WI38 (cell line): ENCODE measurements around the gene CAMK1D.

Experiments
- H3K4me3 ChIP-seq: 2 replicates; pipeline ENCODE4 v1.5.1; 2011; ENCODE audit warnings: low read depth, mild to moderate bottlenecking, control low read depth, low read length
- TF ChIP-seq, protein P1 (sequence below): IDR thresholded peaks from 2 replicates; pipeline ENCODE4 v1.5.1; 2012; ENCODE audit warnings: low read depth, mild to moderate bottlenecking, control low read depth, low read length

The CAMK1D gene

DNA sequence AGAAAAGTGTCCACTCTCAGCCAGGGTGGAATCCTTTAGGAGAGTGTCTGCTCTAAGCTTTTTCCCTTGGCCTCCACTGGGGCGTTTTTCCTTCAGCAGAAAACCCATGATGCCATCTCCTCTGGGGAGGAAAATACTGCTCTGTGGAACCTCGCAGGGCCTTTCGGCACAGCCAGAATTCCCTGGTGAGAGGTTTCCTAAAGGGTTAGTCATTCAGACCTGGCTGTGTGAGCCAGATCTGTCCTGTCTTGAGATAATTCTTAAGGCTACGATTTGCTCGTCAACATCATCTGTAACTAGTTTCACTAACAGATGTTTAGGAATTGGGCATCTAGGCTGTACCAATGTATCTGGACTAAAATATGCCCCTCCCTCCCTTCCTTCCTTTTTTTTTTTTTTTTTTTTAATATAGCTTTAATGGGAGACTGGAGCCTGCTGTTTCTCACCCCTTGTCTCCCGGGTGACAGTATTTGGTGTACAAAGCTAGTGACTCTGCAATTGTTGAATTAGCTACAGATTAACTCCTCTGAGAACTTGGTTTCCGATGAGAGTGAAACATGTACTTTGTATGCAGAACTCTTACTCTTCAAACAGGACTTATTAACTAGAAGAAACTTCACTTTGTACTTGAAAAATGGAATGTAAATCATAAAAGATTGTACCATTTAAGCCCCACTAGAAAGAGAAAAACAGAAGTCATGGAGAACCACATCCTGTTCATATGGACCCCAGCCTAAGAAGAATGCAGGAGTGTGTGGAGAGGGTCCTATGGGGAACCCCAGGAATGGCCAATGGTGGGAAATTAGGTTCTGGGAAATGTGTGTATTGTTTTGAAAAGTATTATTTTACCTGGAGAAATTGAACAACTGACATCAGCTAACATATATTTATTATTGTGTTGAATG lies 230.9 kb downstream of the CAMK1D start:
- TF ChIP-seq, protein P1, sequence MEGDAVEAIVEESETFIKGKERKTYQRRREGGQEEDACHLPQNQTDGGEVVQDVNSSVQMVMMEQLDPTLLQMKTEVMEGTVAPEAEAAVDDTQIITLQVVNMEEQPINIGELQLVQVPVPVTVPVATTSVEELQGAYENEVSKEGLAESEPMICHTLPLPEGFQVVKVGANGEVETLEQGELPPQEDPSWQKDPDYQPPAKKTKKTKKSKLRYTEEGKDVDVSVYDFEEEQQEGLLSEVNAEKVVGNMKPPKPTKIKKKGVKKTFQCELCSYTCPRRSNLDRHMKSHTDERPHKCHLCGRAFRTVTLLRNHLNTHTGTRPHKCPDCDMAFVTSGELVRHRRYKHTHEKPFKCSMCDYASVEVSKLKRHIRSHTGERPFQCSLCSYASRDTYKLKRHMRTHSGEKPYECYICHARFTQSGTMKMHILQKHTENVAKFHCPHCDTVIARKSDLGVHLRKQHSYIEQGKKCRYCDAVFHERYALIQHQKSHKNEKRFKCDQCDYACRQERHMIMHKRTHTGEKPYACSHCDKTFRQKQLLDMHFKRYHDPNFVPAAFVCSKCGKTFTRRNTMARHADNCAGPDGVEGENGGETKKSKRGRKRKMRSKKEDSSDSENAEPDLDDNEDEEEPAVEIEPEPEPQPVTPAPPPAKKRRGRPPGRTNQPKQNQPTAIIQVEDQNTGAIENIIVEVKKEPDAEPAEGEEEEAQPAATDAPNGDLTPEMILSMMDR, result no peak

DNA sequence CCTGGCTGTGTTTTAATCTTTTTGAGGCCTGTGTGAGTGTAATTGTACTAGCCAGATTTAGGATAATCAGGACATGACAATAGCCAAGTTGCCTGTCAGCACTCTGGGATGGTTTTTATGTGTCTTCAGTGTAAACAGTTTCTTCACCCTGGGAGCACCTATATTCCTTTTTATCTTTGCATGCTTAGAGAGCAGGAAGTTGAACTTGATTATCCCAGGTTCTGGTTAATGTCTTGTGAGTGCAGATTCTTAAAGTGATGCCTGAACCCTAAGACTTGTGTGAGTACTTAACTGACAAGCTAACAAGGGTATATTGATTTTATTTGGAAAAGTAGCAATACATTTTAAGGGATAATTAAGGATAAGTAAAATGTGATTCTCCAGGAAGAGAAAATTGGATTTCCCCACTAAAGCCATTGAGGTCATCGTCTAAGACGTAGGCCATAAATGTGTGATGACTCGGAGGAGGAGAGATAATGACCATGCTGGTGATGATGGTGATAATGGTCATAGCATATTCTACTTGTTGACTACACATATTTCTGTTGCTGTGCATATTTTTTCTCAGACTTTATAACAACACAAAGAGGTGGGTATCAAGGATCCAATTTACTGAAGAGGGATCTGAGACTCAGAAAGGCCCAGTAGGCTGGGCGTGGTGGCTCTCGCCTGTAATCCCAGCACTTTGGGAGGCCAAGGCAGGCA lies 234.7 kb downstream of the CAMK1D start:
- H3K4me3 ChIP-seq, result no peak overlapping the region
- TF ChIP-seq, protein P1, result no peak

More for the DNA sequence above, 230.9 kb downstream of the CAMK1D start:
- no peak overlapping the region for H3K4me3 ChIP-seq

DNA sequence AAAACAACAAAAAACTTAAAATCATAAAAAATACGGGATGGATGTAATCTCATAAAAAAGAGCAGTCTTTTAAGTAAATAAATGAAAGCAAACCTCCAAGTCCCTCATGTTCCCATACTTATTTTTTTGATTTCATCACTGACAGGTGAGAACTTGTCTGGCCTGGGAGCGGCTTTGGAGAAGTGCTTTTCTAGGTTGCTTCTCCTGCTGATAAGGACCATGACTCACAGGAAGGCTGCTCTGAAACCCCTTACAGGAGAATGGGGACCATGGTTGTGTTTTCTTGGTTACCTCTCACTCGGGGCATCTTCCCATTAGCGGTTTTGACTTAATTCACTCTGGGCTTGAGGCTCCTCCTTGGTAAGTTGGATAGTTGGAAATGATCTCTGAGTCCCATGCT lies 237.4 kb downstream of the CAMK1D start:
- H3K4me3 ChIP-seq, result no peak overlapping the region
- TF ChIP-seq, protein P1, result no peak

DNA sequence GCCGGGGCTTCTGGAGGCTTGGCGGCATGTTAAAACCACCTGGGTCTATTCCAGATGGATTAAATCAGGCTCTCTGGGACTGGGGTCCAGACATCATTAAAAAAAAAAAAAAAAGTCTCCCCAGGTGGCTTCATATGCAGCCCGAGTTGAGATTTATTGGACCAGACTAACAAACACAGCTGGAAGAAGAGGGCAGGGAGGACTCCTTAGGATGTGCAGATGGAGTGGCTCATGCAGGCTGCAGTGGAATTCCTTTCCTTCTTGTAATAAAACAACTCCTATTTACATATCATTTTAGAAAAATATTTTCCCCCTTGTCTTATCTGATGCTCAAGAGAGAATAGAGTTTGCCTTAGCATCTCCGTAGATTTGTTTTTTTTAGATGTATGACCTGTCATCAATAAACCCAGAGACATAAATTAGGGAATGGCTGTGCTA lies 238.1 kb downstream of the CAMK1D start:
- H3K4me3 ChIP-seq, result no peak overlapping the region
- TF ChIP-seq, protein P1, result no peak

DNA sequence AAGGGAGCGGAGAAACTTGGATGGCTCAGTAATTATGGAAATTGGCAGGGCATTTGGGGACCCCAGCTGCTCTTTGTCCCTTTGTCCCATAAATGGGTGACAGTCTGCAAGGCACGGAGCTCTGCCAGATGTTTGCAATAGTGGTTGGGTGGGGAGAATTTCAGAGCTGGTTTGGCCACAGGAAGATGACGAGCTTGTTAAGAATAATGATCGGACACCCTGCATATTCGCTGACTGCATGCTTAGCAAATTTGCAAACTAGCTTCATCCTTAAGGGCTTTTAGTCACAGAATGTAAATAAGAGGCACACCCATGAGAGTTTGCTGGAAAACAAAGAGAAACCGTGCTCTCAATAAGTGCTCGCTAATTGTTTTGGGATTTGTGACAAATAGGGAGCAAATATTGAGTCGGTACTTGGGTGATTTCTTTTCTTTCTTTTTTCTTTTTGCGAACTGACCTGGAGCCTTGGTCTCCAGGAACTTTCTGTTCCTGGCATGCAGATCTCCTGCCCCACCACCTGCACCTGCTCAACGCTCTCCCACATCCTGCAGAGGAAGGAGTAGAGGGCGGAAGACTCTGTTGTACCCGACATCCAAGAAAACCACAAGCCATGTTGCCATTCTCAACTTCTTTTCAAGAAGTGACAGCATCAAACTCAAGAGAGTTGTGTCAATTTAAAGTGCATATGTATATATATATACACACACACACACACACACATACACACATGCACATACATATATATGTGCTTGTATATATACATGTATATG lies 238.9 kb downstream of the CAMK1D start:
- TF ChIP-seq, protein P1, result no peak
- H3K4me3 ChIP-seq, result no peak overlapping the region

DNA sequence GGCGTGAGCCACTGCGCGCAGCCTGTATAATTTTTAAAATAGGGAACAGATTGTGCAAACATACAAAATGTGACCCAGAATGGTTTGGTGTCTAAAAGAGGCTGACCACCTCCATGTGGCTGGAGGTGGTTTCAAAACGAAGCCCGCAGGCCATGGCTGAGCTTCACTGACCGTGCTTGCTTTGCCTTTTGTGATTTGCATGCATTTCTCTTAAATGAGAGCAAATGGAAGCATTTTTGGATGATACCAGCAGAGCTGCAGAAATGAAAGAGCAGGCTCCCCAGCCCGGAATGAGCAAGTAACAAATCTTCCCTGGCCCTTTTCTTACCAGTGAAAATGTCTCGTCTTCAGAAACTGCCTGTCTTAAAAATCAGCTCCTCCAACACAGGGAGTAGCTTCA lies 239.9 kb downstream of the CAMK1D start:
- TF ChIP-seq, protein P1, result no peak
- no peak overlapping the region for H3K4me3 ChIP-seq

DNA sequence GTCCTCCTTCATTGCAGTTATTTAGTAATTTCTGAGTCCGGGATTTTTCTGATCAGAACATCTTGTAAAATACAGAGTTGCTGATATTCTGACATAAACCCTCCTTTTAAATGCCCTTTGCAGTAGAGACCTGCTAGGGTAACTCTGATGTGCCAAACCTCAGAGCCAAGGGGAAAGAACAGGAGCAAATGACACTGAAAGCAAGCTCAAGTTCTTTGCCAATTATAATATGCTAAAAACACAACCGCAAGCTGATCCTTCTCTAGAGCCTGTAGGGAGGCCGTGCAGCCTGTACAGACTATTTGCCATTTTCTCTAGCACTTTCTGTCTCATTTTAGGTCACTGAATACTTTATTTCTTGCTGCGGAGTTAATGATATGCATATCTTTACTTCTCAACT lies 240.4 kb downstream of the CAMK1D start:
- TF ChIP-seq, protein P1, result no peak
- no peak overlapping the region for H3K4me3 ChIP-seq
